Neuron (in vitro differentiated cells): Measurements from ENCODE around the gene DHX30.

Experiments
- H2AFZ ChIP-seq: one replicate; pipeline ENCODE4 v1.6.1; 2013; ENCODE audit warnings: low read depth, mild to moderate bottlenecking, inconsistent platforms, low read length, moderate library complexity
- H3K27me3 ChIP-seq: one replicate; pipeline ENCODE4 v1.6.1; 2013; ENCODE audit warnings: low read length; ENCODE audit not compliant: insufficient read depth
- H3K36me3 ChIP-seq: one replicate; pipeline ENCODE4 v1.6.1; 2013; ENCODE audit warnings: low read length; ENCODE audit not compliant: insufficient read depth
- H3K4me1 ChIP-seq: one replicate; pipeline ENCODE4 v1.6.1; 2013; ENCODE audit warnings: low read length; ENCODE audit not compliant: insufficient read depth
- H3K4me3 ChIP-seq: 2 replicates; pipeline ENCODE4 v1.5.1; 2013; ENCODE audit warnings: mild to moderate bottlenecking, low read length, moderate library complexity
- H3K9me3 ChIP-seq: one replicate; pipeline ENCODE4 v1.6.1; 2013; ENCODE audit warnings: low read length

DHX30 gene

GRCh38 chr3:47782446-47783308 lies 20.3 kb upstream of the DHX30 start:
- Histone ChIP-seq H3K27me3 (no peaks in the 10 kb centered on the region), H3K36me3 (peaks cover 10% of the 10 kb centered on the region), H3K9me3 (no peaks in the 10 kb centered on the region), H2AFZ (peak overlapping the region; percentile 8), H3K4me3 (peak overlapping the region; percentile 87), H3K4me1 (peaks cover 17% of the 10 kb centered on the region)

GRCh38 chr3:47783673-47784072 lies 19.3 kb upstream of the DHX30 start:
- Histone ChIP-seq H3K36me3 (peaks cover 6% of the 10 kb centered on the region), H2AFZ (no peak overlapping the region), H3K27me3 (no peaks in the 10 kb centered on the region), H3K9me3 (no peaks in the 10 kb centered on the region), H3K4me1 (peaks cover 17% of the 10 kb centered on the region), H3K4me3 (no peak overlapping the region)

GRCh38 chr3:47791193-47791855 lies 11.6 kb upstream of the DHX30 start:
- Histone ChIP-seq H3K27me3 (no peaks in the 10 kb centered on the region), H3K9me3 (no peaks in the 10 kb centered on the region), H2AFZ (no peak overlapping the region)

GRCh38 chr3:47792699-47793098 lies 10.2 kb upstream of the DHX30 start:
- H3K4me3 ChIP-seq = no peak overlapping the region
- H3K36me3 ChIP-seq = no peaks in the 10 kb centered on the region
- no peaks in the 10 kb centered on the region for H3K27me3 ChIP-seq
- no peaks in the 10 kb centered on the region for H3K4me1 ChIP-seq
- H3K9me3 ChIP-seq = no peaks in the 10 kb centered on the region
- no peak overlapping the region for H2AFZ ChIP-seq

More at GRCh38 chr3:47791193-47791855, 11.6 kb upstream of the DHX30 start:
- H3K4me3 ChIP-seq = no peak overlapping the region
- no peaks in the 10 kb centered on the region for H3K36me3 ChIP-seq
- no peaks in the 10 kb centered on the region for H3K4me1 ChIP-seq

GRCh38 chr3:47794544-47794943 lies 8.4 kb upstream of the DHX30 start:
- H3K4me1 ChIP-seq = no peaks in the 10 kb centered on the region
- no peak overlapping the region for H3K4me3 ChIP-seq
- H3K36me3 ChIP-seq = no peaks in the 10 kb centered on the region
- H3K27me3 ChIP-seq = no peaks in the 10 kb centered on the region
- no peaks in the 10 kb centered on the region for H3K9me3 ChIP-seq
- no peak overlapping the region for H2AFZ ChIP-seq

GRCh38 chr3:47799733-47800132 lies 3.2 kb upstream of the DHX30 start:
- Histone ChIP-seq H3K27me3 (no peaks in the 10 kb centered on the region), H3K9me3 (no peaks in the 10 kb centered on the region), H3K4me3 (no peak overlapping the region)

GRCh38 chr3:47803480-47804025 lies 615 bp downstream of the DHX30 start:
- Histone ChIP-seq H3K4me1 (peaks cover 14% of the 10 kb centered on the region), H3K4me3 (peak overlapping the region; percentile 98), H2AFZ (peak overlapping the region; percentile 73), H3K36me3 (peaks cover 27% of the 10 kb centered on the region), H3K27me3 (no peaks in the 10 kb centered on the region), H3K9me3 (no peaks in the 10 kb centered on the region)

More at GRCh38 chr3:47799733-47800132, 3.2 kb upstream of the DHX30 start:
- H2AFZ ChIP-seq = no peak overlapping the region
- peaks cover 12% of the 10 kb centered on the region for H3K4me1 ChIP-seq
- no peaks in the 10 kb centered on the region for H3K36me3 ChIP-seq

- Histone ChIP-seq H2AFZ (no peak overlapping the region), H3K4me3 (no peak overlapping the region), H3K4me1 (peaks cover 14% of the 10 kb centered on the region), H3K9me3 (no peaks in the 10 kb centered on the region), H3K27me3 (no peaks in the 10 kb centered on the region), H3K36me3 (peaks cover 32% of the 10 kb centered on the region)
Observed at GRCh38 chr3:47804577-47804976, 1.6 kb downstream of the DHX30 start.

GRCh38 chr3:47813551-47814177 lies 10.7 kb downstream of the DHX30 start:
- Histone ChIP-seq H3K4me1 (no peaks in the 10 kb centered on the region), H2AFZ (no peak overlapping the region), H3K27me3 (no peaks in the 10 kb centered on the region), H3K9me3 (no peaks in the 10 kb centered on the region), H3K36me3 (peaks cover 71% of the 10 kb centered on the region), H3K4me3 (no peak overlapping the region)

- H3K4me1 ChIP-seq = no peaks in the 10 kb centered on the region
- H3K4me3 ChIP-seq = no peak overlapping the region
- H3K9me3 ChIP-seq = no peaks in the 10 kb centered on the region
- H3K27me3 ChIP-seq = no peaks in the 10 kb centered on the region
- no peak overlapping the region for H2AFZ ChIP-seq
- peaks cover 74% of the 10 kb centered on the region for H3K36me3 ChIP-seq
Observed at GRCh38 chr3:47817609-47818008, 14.7 kb downstream of the DHX30 start.

GRCh38 chr3:47824541-47825473 lies 21.9 kb downstream of the DHX30 start:
- H3K36me3 ChIP-seq = peaks cover 48% of the 10 kb centered on the region
- H3K4me1 ChIP-seq = peaks cover 16% of the 10 kb centered on the region
- H3K27me3 ChIP-seq = no peaks in the 10 kb centered on the region
- H2AFZ ChIP-seq = peak overlapping the region; percentile 32
- H3K4me3 ChIP-seq = peak overlapping the region; percentile 98
- no peaks in the 10 kb centered on the region for H3K9me3 ChIP-seq

GRCh38 chr3:47825590-47825989 lies 22.7 kb downstream of the DHX30 start:
- Histone ChIP-seq H3K4me1 (peaks cover 16% of the 10 kb centered on the region), H2AFZ (peak overlapping the region; percentile 32), H3K4me3 (peak overlapping the region; percentile 98), H3K27me3 (no peaks in the 10 kb centered on the region), H3K9me3 (no peaks in the 10 kb centered on the region), H3K36me3 (peaks cover 46% of the 10 kb centered on the region)
